Upper lobe of left lung (tissue), 4 donors: ENCODE results near the gene CCDC149.

Experiments
- EP300 ChIP-seq, 4 donors: sonication (generic); formaldehyde crosslinking; IDR thresholded peaks; one replicate each; pipeline ENCODE4 v1.5.1; 2017; ENCODE audit warnings: antibody characterized with exemption in 4 of 4, control low read depth in 2 of 4
- TF ChIP-seq, protein P1 (sequence below), 6 experiments: fragments of 450-650 bp in 4 of 6; fragments of 200-600 bp in 2 of 6; sonication (generic) in 2 of 6; IDR thresholded peaks; one replicate each; pipeline ENCODE4 v1.5.1; 2016 to 2019; ENCODE audit warnings: antibody characterized with exemption in 6 of 6

DNA sequence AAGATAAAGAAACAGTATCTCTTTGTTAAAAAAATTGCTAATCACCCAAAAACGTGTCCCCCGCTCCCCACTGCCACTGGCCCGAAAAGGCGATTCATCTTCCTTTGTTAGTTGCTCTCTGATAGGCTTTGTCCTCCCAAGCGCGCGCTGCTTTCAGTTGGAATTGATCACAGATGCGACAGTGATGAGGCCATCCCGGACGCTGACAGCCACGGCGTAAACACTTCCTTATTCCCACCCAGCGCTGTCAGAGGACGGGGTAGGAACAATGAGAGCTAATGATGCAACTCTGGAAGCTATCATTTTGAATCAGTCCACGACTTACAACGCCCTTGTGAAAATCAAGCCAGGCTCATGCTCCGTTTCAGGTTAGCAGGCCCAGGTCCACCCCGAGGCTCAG is 96.0 kb downstream of the CCDC149 start:
- TF ChIP-seq, protein P1, sequence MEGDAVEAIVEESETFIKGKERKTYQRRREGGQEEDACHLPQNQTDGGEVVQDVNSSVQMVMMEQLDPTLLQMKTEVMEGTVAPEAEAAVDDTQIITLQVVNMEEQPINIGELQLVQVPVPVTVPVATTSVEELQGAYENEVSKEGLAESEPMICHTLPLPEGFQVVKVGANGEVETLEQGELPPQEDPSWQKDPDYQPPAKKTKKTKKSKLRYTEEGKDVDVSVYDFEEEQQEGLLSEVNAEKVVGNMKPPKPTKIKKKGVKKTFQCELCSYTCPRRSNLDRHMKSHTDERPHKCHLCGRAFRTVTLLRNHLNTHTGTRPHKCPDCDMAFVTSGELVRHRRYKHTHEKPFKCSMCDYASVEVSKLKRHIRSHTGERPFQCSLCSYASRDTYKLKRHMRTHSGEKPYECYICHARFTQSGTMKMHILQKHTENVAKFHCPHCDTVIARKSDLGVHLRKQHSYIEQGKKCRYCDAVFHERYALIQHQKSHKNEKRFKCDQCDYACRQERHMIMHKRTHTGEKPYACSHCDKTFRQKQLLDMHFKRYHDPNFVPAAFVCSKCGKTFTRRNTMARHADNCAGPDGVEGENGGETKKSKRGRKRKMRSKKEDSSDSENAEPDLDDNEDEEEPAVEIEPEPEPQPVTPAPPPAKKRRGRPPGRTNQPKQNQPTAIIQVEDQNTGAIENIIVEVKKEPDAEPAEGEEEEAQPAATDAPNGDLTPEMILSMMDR (IDR thresholded peaks at IDR 0.05), result no peak
- no peak for TF ChIP-seq EP300 (IDR thresholded peaks at IDR 0.05)
